ENCODE data around the gene PARP14.

PARP14 gene

DNA sequence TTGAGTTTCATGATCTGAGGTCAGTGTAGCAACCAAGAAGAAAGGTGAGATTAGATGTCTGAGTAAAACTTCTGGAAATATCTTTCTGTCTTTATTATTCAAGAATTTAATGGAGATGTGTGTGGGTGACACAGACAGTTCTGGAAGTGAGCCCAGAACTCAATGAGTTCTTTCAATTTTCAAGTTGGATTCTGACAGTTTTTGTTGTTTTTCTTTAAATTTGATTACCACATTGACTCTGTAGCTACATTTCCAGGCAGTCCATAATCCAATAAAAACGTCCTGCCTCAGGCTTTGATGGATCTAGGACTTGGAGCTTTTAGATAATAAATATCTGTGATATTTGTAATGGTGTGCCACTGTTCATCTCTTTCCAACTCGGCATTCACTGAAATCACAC is 3.9 kb upstream of the PARP14 start:
- DNase-seq (ENCODE audit: low read depth) = no peak
- no peak overlapping the region for H3K4me3 ChIP-seq (ENCODE audit: low read depth, low read length)
- TF ChIP-seq POLR2A (IDR thresholded peaks at IDR 0.05; ENCODE audit: extremely low read depth, insufficient read length) (no peak), MYC (IDR thresholded peaks at IDR 0.05; ENCODE audit: low read depth, low read length) (no peak)
- TF ChIP-seq, protein P1, sequence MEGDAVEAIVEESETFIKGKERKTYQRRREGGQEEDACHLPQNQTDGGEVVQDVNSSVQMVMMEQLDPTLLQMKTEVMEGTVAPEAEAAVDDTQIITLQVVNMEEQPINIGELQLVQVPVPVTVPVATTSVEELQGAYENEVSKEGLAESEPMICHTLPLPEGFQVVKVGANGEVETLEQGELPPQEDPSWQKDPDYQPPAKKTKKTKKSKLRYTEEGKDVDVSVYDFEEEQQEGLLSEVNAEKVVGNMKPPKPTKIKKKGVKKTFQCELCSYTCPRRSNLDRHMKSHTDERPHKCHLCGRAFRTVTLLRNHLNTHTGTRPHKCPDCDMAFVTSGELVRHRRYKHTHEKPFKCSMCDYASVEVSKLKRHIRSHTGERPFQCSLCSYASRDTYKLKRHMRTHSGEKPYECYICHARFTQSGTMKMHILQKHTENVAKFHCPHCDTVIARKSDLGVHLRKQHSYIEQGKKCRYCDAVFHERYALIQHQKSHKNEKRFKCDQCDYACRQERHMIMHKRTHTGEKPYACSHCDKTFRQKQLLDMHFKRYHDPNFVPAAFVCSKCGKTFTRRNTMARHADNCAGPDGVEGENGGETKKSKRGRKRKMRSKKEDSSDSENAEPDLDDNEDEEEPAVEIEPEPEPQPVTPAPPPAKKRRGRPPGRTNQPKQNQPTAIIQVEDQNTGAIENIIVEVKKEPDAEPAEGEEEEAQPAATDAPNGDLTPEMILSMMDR (IDR thresholded peaks at IDR 0.05; ENCODE audit: low read depth, low read length) = no peak
- TF ChIP-seq, protein P2, sequence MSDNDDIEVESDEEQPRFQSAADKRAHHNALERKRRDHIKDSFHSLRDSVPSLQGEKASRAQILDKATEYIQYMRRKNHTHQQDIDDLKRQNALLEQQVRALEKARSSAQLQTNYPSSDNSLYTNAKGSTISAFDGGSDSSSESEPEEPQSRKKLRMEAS (IDR thresholded peaks at IDR 0.05; ENCODE audit: low read depth, low read length) = no peak

DNA sequence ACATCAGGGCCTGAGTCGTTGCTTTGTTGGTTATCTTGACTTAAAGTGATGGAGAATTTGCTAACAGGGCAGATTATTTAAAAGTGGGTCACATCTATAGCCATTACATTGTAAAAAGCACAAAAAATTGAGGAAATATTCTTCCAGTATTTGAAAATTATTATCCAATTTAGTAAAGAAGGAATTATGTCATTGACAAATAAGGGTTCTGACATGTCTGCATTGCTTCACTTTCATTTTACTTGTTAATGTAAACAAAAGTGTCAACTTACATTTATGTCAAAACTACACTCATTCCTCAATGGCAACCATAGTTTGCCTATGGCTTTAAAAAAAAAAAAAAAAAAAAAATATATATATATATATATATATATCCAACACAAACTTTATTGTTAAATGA is 3.4 kb upstream of the PARP14 start:
- TF ChIP-seq POLR2A (IDR thresholded peaks at IDR 0.05; ENCODE audit: extremely low read depth, insufficient read length) (no peak), MYC (IDR thresholded peaks at IDR 0.05; ENCODE audit: low read depth, low read length) (no peak)
- TF ChIP-seq, protein P1 (IDR thresholded peaks at IDR 0.05; ENCODE audit: low read depth, low read length) = no peak
- TF ChIP-seq, protein P2 (IDR thresholded peaks at IDR 0.05; ENCODE audit: low read depth, low read length) = no peak
- H3K4me3 ChIP-seq (ENCODE audit: low read depth, low read length) = no peak overlapping the region
- no peak for DNase-seq (ENCODE audit: low read depth)

DNA sequence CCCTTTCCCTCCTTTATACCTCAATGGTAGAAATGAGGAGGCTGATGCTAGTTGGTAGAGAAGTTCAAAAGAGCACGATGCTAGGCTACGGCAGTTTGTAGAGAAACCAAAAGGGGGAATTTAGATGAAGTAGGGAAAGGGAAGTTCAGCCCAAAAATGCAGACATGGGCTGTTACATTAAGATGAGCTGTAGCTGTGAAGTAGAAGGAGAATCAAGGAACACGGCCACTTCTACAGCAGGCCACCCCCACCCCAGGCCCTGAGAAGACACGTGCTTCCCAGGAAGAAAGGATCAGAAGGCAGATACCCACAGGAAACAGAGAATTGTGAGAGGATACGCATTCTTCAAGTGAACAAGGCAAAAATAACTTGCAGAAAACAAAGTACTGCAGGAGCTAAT is 2.1 kb upstream of the PARP14 start:
- H3K4me3 ChIP-seq (ENCODE audit: low read depth, low read length) = no peak overlapping the region
- peak; percentile 9 for DNase-seq (ENCODE audit: low read depth)
- TF ChIP-seq, protein P1 (IDR thresholded peaks at IDR 0.05; ENCODE audit: low read depth, low read length) = no peak
- TF ChIP-seq, protein P2 (IDR thresholded peaks at IDR 0.05; ENCODE audit: low read depth, low read length) = no peak

DNA sequence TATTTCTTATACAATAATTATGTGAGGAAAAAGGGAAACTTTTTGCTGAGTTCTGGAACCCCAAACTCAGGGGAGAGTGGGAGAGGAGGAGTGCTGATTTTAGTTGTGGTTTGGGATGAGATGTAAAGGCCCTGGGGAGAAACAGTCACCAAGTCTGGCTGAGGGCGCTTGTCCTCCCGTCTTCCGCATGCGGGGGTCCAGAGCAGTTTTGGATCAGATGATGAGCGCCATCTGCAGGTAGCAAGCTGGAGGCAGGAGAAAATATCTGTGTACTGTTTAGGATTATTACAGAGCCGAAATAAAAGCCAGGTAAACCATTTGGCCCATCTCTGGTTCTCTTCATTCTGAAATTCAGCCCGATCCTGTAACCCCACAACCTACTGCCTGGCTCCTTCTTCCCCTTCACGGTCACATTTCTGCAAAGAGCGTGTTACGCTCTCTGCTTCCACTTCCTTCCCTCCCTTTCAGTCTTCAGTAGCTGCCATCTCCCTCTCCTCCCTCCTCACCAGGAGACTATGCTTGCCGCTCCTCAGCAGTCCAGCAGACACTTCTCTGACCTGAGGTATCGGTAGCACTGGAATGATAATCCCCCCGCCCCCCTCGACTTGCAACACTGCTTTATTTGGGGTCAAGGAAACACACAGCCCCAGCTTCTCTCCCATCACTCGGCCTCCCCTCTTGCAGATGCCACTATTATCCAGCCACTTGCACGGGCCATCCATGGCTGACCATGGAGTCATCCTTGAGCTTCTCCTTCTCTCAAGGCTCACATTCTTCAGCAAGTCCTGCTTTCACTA is 1.4 kb upstream of the PARP14 start:
- peak overlapping the region; percentile 53 for H3K4me3 ChIP-seq (ENCODE audit: low read depth, low read length)
- DNase-seq (ENCODE audit: low read depth) = peak; percentile 87
- TF ChIP-seq POLR2A (IDR thresholded peaks at IDR 0.05; ENCODE audit: extremely low read depth, insufficient read length) (no peak), MYC (IDR thresholded peaks at IDR 0.05; ENCODE audit: low read depth, low read length) (peak; percentile 59)
- TF ChIP-seq, protein P2 (IDR thresholded peaks at IDR 0.05; ENCODE audit: low read depth, low read length) = no peak; the same call in 1 of the 2 replicates
- TF ChIP-seq, protein P1 (IDR thresholded peaks at IDR 0.05; ENCODE audit: low read depth, low read length) = peak; percentile 69

DNA sequence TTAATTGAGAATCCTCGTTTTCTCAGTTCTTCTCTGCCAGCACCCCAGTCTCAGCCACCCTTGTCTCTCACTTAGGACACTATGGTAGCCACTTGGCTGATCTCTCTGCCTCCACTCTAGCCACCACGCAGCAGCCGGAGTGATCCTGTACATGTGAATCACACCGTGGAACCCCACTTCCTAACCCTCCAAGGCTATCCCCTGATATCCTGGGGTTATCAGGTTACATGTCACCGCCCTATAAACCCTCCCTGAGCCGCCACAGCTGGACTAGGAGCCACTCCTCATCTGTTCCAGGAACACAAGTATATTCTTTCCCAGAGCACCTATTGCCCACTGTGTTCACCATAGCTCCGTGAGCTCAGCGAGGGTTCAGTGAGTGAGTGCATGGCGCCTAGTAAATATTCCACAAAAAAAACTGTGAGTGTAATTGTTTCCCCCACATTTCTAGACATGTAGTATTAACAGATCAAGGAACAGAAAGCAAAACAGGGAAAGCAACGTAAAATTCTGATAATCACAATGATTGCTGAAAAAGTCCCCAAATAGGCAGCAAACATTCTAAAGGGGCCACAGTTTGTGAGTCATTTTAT is 661 bp upstream of the PARP14 start:
- TF ChIP-seq, protein P2 (IDR thresholded peaks at IDR 0.05; ENCODE audit: low read depth, low read length) = no peak
- no peak for TF ChIP-seq POLR2A (IDR thresholded peaks at IDR 0.05; ENCODE audit: extremely low read depth, insufficient read length)
- TF ChIP-seq, protein P1 (IDR thresholded peaks at IDR 0.05; ENCODE audit: low read depth, low read length) = no peak
- TF ChIP-seq MYC (IDR thresholded peaks at IDR 0.05; ENCODE audit: low read depth, low read length) = no peak
- H3K4me3 ChIP-seq (ENCODE audit: low read depth, low read length) = peak overlapping the region; percentile 70
- peak; percentile 26 for DNase-seq (ENCODE audit: low read depth)

All from NB4 (cell line).